ENCODE measurements around the gene MYO7A. TPM values are rescaled to one million over a fixed set of nuclear protein-coding genes. Genes with fewer than 3 reads are reported as not detected.

Gene MYO7A
- total and polyA plus RNA-seq, 2 of the 4 experiments (the other 2 are of a cell fraction), result 0.02 TPM; not detected in 1

DNA sequence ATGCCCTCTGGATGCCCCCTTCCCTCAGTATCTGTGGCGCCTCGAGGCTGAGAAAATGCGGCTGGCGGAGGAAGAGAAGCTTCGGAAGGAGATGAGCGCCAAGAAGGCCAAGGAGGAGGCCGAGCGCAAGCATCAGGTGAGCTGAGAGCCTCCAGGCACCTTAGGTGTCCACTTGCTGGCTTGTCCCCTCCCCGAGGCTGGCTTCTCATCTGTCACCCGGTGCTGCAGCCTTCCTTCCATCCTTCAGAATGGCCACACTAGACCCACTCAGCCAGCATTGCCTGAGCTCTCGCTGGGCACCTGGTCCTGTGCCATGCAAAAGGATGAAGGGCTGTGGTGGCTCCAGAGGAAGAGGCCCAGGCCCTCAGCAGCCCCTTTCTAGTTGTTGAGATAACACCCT, 52.3 kb downstream of the MYO7A start:
- no peak overlapping the region for H2BK20ac ChIP-seq (ENCODE audit: low read depth, low read length)
- H4K5ac ChIP-seq (ENCODE audit: low read depth, low read length), result no peak overlapping the region
- ChIA-PET POLR2A (ENCODE audit: unreplicated experiment) (no interaction called here), CTCF (interaction anchor here (2.0 kb wide), 1 partner anchor 8 kb away, joined by 5 read pairs; no protein-coding TSS in a partner anchor)
- dilution Hi-C loops (cut with HindIII; ENCODE audit: low sequenced_read_pairs, unreplicated experiment) (no loop called here), intact Hi-C loops (cut with micrococcal nuclease) (loop anchor here (10.0 kb wide), 1 partner anchor 256 kb away; no protein-coding TSS in a partner anchor), in situ Hi-C loops (cut with MboI; ENCODE audit: low sequenced_read_pairs) (loop anchor here (10.0 kb wide), 1 partner anchor 56 kb away; the partner anchor contains the start of gene MYO7A)
- no peak overlapping the region for H3K14ac ChIP-seq (replicated peaks; ENCODE audit: low read depth, low read length)
- no peaks in the 10 kb centered on the region for H4K20me1 ChIP-seq (ENCODE audit: insufficient read depth, low read length)
- H2AK9ac ChIP-seq (replicated peaks; ENCODE audit: low read depth, low read length, poor library complexity), result no peak overlapping the region
- no peak overlapping the region for H4K91ac ChIP-seq (ENCODE audit: insufficient read depth, low read depth, low read length)
- H4K8ac ChIP-seq (ENCODE audit: low read depth in 2 of 2, low read length in 2 of 2), result no peak overlapping the region
- H2BK5ac ChIP-seq (ENCODE audit: low read depth, low read length, poor library complexity, severe bottlenecking), result no peak overlapping the region
- H3K9ac ChIP-seq (ENCODE audit: low read depth, low read length), result no peak overlapping the region
- no peaks in the 10 kb centered on the region for H3K79me1 ChIP-seq (ENCODE audit: low read depth in 1 of 2, low read length in 2 of 2)
- peaks cover 3% of the 10 kb centered on the region; the same call in 1 of the 2 replicates for H3K9me1 ChIP-seq (ENCODE audit: insufficient read depth, low read length)
- H3K27ac ChIP-seq (ENCODE audit: insufficient read depth, low read length), result no peak overlapping the region
- no peak overlapping the region for H3K18ac ChIP-seq (ENCODE audit: low read depth, low read length)
- no peak overlapping the region for H2AK5ac ChIP-seq (ENCODE audit: low read depth, low read length)
- H2BK120ac ChIP-seq (ENCODE audit: low read depth, low read length), result no peak overlapping the region
- no peak overlapping the region for H2BK15ac ChIP-seq (ENCODE audit: low read depth, low read length)
- no peak overlapping the region for H3K4me2 ChIP-seq (ENCODE audit: low read depth, low read length)
- no peaks in the 10 kb centered on the region for H3K4me1 ChIP-seq (ENCODE audit: control insufficient read depth, insufficient read depth, low read length)
- no peak overlapping the region for H3K56ac ChIP-seq (ENCODE audit: extremely low read depth, insufficient read depth, low read length)
- H3K23ac ChIP-seq (ENCODE audit: low read depth, low read length), result no peak overlapping the region
- WGBS, 2 experiments (ENCODE audit: extremely low coverage in 2 of 2, insufficient read length in 1 of 2), result 72% methylated on average over 5 of the region's 11 CpGs; no CpG with 5 or more reads in 1 of the 2 experiments
- BruUV-seq (replicated peaks), result no TSS peak
- no peak for TF ChIP-seq FOS (IDR thresholded peaks at IDR 0.05; ENCODE audit: low read depth, low read length)
- no peak for TF ChIP-seq RAD21 (IDR thresholded peaks at IDR 0.05; ENCODE audit: low read length)
- TF ChIP-seq ELK1 (IDR thresholded peaks at IDR 0.05; ENCODE audit: borderline replicate concordance, low read depth, low read length), result no peak
- TF ChIP-seq MAFK (IDR thresholded peaks at IDR 0.05; ENCODE audit: low read depth, low read length), result no peak
- no peak for TF ChIP-seq CHD1 (IDR thresholded peaks at IDR 0.05; ENCODE audit: low read depth, low read length)
- TF ChIP-seq NFE2L2 (IDR thresholded peaks at IDR 0.05; ENCODE audit: low read depth, low read length), result no peak
- no peak for TF ChIP-seq CEBPB (IDR thresholded peaks at IDR 0.05; ENCODE audit: low read depth, low read length)
- TF ChIP-seq MAZ (IDR thresholded peaks at IDR 0.05; ENCODE audit: borderline replicate concordance, low read depth, low read length), result no peak
- no peak for TF ChIP-seq RFX5 (IDR thresholded peaks at IDR 0.05; ENCODE audit: low read depth, low read length)
- TF ChIP-seq CTCF (conservative IDR thresholded peaks at IDR 0.05; ENCODE audit: low read depth, low read length), result no peak
- TF ChIP-seq RCOR1 (IDR thresholded peaks at IDR 0.05; ENCODE audit: insufficient replicate concordance, low read length), result no peak
- TF ChIP-seq SMC3 (IDR thresholded peaks at IDR 0.05; ENCODE audit: low read depth, low read length), result no peak
- TF ChIP-seq, protein P1, sequence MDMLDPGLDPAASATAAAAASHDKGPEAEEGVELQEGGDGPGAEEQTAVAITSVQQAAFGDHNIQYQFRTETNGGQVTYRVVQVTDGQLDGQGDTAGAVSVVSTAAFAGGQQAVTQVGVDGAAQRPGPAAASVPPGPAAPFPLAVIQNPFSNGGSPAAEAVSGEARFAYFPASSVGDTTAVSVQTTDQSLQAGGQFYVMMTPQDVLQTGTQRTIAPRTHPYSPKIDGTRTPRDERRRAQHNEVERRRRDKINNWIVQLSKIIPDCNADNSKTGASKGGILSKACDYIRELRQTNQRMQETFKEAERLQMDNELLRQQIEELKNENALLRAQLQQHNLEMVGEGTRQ (IDR thresholded peaks at IDR 0.05; ENCODE audit: low read depth, low read length), result no peak
- TF ChIP-seq POLR2A (IDR thresholded peaks at IDR 0.05; ENCODE audit: low read depth, low read length), result no peak
- no peak for TF ChIP-seq BHLHE40 (IDR thresholded peaks at IDR 0.05; ENCODE audit: low read depth, low read length)
- no peak for TF ChIP-seq MXI1 (IDR thresholded peaks at IDR 0.05; ENCODE audit: borderline replicate concordance, low read depth, low read length)
- H3K4ac ChIP-seq (ENCODE audit: low read depth, low read length), result no peak overlapping the region
- H2AFZ ChIP-seq (replicated peaks; ENCODE audit: low read length, poor library complexity), result no peak overlapping the region
- H3K4me3 ChIP-seq (ENCODE audit: insufficient read depth, low read depth, low read length), result no peak overlapping the region
- no peak for DNase-seq
- peaks cover 35% of the 10 kb centered on the region for H3K27me3 ChIP-seq (ENCODE audit: control insufficient read depth, insufficient read depth, low read length)
- no peaks in the 10 kb centered on the region for H3K36me3 ChIP-seq (ENCODE audit: control insufficient read depth, insufficient read depth, low read length)
- no peak for ATAC-seq (ENCODE audit: low read depth)
- H3K9me3 ChIP-seq (ENCODE audit: control insufficient read depth, insufficient read depth, low read length), result no peaks in the 10 kb centered on the region
